GOT3 (cell line): ENCODE data around the gene MARCKSL1.
A peak's percentile ranks its signal among the peaks of the same experiment; 100 is the strongest.
"Not testable (repeated sequence)": the region's sequence is repeated elsewhere in the genome, so short reads cannot be mapped to it uniquely, and the experiment has no call there.

Experiments
- DNase-seq: peaks from one replicate; lab custom pipeline; 2025; ENCODE audit warnings: mixed read lengths; lab: John Stamatoyannopoulos, UW

The MARCKSL1 gene

GRCh38 chr1:32333251-32333963 lies 2.6 kb downstream of the MARCKSL1 start:
- DNase-seq, result no peak

DNA sequence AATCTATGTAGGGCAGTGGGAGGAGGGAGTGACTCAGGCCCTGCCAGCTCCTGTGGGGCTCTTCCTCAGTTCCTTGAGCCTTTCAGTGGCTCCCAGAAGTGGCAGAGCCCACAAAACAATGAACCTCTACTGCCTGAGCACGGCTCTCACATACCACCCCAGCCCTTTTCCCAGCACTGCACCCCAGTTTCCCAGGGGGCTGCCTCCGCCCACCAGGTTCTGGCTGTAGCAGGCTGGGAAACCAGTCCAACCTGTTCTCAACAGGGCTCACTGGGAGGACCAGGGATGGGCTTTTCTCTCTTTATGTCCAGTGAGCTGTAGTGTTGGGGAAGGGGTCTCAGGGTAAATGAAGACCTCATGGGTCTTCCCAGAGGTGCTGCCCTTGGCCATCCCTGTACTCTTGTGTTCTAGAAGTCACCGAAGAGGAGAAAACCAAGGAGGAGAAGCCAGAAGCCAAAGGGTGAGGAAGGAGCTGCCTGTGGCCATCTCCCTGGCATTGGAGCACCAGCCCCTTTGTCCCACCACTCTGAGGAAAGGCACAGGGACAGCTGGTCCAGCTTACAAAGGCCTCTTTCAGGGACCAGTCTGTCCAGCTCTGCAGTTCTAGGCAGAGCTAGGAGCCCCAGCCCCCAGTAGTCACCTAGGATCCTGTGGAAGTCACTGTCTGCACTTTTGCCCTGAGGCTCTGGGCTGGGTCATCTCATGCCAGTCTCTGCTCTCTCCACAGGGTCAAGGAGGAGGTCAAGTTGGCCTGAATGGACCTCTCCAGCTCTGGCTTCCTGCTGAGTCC lies 3.5 kb downstream of the MARCKSL1 start:
- no peak for DNase-seq

GRCh38 chr1:32331549-32331948 lies 4.5 kb downstream of the MARCKSL1 start:
- DNase-seq, result no peak

DNA sequence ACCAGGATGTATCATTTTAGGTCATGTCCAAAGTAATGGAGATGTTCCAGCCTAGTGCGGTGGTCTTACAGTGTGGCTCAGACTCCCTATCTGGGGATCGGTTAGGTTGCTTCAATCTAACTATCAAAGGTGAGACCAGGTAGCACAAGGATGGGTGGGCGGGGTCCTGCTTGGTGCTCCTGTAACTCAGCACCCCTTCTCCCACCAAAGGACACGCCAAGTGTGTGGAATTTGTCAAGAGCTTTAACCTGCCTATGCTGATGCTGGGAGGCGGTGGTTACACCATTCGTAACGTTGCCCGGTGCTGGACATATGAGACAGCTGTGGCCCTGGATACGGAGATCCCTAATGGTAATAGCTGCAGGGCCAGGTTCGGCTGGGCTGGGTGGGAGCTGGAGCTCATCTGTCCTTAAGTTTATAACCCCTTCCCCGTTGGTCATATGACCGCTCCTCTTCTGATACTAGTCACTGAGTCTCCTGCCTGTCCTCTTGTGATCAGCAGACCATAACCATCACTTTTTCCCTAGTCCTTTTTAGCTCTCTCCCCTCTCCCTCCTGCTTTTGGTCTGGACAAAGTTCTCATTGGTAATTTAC lies 5.4 kb downstream of the MARCKSL1 start:
- DNase-seq, result no peak

DNA sequence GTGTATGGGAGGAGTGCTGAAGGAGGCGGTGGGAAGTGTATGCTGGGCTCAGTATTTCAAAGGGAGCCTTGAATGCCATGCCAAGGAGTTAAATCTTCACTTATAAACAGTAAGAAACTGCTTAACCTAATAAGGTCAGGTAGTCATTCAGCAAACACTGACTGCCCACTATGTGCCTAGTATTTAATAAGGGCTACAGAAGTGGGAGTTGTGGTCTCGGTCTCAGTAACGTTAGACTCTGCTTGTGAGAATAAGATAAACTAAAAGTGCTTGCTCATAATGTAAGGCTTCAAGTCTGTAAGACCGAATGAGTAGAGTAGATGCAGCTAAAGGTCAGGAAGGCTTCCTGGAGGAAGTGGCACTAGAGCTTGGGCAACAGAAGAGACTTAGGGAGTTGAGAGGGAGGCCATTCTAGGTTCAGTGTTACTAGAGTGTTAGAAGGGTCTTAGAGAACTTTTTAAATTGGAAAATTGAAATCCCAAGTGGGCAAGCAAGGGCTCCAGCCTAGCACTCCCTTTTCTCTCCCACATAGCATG lies 6.0 kb downstream of the MARCKSL1 start:
- DNase-seq, result no peak

DNA sequence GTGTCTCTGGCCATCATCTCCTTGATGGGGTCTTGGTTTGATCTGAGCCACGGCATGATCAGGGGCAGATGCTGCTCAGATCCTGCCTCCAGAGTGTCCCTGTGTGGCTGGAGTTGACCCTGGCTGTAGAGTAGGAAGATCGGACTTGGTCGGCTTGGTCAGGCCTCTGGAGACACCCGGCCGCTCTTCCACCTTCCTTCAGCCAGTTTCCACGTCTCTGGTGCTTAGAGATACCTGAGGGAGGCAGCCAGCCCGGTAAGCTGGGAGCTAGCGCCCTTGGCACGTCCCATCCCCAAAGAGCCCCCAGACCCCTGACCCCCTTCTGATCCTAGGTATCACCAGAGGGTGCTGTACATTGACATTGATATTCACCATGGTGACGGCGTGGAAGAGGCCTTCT lies 8.8 kb downstream of the MARCKSL1 start:
- no peak for DNase-seq

DNA sequence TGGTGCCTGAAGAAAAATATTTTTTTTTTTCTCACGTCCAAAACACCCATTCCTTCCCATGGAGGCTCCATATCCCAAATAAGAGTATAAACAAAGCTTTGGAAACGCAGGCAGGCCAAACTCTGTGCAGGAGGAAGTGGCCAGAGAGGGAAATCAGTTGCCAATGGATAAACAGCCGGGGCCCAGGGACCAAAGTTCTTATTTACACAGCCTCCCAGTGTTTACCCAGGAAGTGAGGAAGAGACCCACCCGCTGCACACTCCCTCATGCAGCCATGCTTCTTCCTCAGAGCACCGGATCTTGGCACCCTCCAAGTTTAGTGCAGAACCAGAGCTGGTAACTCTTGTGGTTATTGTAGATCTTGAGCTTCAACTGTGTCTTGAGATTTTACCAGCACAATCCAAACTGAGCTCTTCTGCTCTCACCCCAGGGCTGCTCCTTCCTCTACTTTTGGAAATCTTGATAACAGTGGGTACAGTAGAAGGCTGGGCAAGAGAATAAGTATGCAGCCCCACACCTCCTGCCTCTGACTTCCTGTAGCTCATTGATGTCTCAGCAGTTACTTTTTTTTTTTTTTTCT lies 14.2 kb downstream of the MARCKSL1 start:
- DNase-seq, result no peak

GRCh38 chr1:32318127-32318869 lies 17.7 kb downstream of the MARCKSL1 start:
- DNase-seq, result no peak

DNA sequence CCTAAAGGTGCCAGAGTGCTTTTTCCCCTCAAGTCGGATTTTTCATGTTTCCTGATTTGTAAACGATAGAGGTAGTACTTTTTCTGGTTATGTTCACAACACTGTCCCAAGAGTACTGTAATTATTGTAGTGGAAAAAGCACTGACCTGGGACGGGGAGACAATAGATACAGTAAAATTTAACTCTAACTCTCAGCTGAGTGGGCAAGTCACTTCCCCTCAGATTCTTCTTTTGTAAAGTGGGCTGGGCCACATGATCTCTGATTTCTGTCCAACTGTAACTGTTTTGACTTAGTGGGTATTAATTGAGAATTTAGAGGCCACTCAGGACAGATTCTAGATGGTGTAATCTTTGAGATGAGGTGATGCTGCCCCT lies 19.1 kb downstream of the MARCKSL1 start:
- no peak for DNase-seq

- DNase-seq, result no peak
These were observed 24.2 kb downstream of the MARCKSL1 start for GRCh38 chr1:32311709-32312393.

DNA sequence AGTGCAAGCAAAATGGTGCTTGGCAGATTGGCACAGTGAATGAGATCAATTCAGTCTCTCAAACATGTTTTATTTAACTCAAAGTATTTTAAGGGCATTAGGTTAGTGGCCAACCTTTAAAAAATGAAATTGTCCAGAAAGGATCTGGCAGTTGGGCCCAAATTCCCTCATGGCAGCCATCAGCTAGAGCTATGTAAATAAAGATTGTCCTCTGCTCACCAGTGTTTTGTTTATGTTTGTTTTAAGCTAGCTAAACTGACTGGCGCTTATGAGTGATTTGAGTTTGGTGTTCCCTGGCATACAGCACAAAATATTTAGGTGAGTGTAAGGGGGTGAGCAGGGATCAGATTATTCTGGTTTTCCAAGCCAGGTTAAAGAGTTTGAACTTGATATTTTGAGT lies 26.1 kb downstream of the MARCKSL1 start:
- DNase-seq, result no peak

GRCh38 chr1:32307324-32307723 lies 28.7 kb downstream of the MARCKSL1 start:
- no peak for DNase-seq

DNA sequence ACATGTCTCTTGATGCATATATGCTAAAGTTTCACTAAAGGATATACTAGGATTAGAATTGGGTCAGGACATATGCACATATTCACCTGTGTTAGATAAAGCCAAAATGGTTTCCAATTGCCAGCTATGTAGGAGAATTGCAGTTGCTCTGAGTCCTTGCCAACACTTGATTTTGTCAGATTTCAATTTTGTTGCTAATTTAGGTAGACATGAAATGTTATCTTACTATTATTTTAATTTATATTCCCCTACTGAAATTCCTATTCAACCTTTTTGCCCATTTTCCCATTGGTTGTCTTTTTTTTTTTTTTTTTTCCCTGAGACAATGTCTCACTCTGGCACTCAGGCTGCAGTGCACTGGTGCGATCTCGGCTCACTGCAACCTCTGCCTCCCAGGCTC lies 30.7 kb downstream of the MARCKSL1 start:
- DNase-seq, result no peak

DNA sequence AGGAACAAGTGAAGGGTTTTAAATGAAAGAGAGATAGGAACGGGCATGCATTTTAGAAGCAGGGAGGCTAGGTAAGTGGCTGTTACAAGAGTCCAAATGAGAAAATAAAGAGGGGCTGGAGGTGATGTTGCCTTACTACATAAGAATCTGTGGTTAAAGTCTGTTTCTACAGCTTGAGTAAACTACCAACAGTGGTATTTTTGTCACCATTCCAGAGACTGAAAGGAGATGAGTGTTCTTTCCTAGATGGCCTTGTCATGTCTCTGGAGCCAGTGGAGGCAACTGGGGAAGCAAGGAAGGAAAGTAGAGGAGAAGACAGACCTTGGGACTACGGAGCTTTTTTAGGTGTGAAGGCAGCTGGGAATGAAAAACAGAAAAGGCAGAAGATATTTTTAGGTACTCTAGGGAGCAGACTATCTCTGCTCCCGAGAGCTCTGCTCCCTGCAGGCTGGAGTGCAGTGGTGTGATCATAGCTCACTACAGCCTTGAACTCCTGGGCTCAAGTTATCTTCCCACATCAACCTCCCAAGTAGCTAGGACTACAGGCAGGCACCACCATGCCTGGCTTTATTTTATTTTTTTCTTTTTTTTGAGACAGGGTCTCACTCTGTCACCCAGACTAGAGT lies 31.9 kb downstream of the MARCKSL1 start:
- no peak for DNase-seq

DNA sequence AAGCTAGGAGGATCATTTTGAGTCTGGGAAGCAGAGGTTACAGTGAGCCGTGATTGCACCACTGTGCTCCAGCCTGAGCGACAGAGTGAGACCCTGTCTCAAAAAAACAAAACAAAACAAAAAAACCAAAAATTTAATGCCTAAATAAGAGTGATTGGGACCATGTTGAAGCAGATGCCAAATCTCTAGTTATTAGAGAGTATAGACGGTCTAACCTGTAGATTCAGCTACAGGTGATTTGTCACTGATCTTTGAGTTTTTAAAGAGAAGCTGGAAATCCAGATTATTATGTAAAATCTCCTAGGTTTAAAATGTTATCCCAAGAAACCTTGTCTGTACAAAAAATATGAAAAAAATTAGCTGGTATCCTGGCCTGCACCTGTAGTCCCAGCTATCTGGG lies 32.7 kb downstream of the MARCKSL1 start:
- no peak for DNase-seq

- no peak for DNase-seq
These were observed 36.7 kb downstream of the MARCKSL1 start for GRCh38 chr1:32299327-32299726.

DNA sequence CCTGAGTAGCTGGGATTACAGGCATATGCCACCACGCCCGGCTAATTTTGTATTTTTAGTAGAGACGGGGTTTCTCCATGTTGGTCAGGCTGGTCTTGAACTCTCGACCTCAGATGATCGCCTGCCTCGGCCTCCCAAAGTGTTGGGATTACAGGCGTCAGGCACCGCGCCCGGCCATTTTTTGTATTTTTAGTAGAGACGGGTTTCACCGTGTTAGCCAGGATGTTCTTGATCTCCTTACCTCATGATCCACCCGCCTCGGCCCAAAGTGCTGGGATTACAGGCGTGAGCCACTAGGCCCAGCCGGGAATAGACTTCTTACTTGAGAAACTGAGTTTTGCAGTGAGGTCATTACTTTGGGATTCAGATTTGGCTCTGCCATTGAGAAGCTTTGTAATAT lies 37.8 kb downstream of the MARCKSL1 start:
- DNase-seq, result not testable (repeated sequence)

DNA sequence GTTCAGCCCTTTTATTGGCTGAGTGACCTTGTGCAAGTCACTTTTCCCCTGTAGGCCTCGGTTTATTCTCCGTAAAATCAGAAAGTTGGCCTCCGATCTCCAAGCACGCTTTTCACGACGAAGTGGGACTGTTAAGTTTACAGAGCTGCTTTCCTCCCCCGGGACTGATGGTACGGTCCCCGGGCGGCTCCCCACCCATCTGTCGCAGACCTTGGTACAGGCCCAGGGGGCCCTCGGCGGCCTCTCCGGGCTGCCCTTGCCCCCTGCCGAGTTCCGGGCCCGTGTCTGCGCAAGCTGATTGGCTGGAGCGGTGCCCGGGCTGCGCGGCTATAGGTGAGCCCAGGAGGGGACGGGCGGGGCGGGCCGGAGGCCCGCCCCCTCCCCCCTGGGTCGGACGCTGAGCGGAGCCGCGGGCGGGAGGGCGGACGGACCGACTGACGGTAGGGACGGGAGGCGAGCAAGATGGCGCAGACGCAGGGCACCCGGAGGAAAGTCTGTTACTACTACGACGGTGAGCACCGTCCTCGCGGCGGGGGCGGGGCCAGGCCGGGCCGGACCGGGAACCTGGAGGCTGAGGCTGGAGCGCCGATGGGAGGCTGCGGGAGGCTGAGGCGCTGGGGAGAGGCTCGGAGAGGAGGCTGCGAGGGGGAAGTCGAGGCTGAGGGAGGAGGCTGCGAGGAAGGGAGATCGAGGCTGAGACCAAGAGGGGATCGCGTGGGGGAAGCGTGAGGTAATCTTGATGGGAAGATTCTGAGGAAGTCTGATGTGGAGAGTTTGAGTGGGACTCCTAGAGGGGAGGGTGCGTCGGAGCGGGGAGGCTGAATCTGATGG lies 44.1 kb downstream of the MARCKSL1 start, which contains the start of gene HDAC1:
TSS of gene HDAC1 (plus strand) at position 376 of the 831 bp plus-strand sequence. CDS start at position 463, 87 bp downstream.
- peak; percentile 79 for DNase-seq

- no peak for DNase-seq
These were observed 44.8 kb downstream of the MARCKSL1 start for GRCh38 chr1:32291145-32291707.
